ENCODE data around the gene ANK3. TPM values are rescaled to one million over a fixed set of nuclear protein-coding genes. Genes with fewer than 3 reads are reported as not detected.

ANK3 gene
- total RNA-seq, 2 donors from 2014 or later = 65.0 to 79.5 TPM

- no peak overlapping the region for H3K9ac ChIP-seq (ENCODE audit: extremely low read depth, low read length, poor library complexity, severe bottlenecking)
- no peak overlapping the region for H3K27ac ChIP-seq (ENCODE audit: low read depth, low read length)
- H3K4me3 ChIP-seq (ENCODE audit: low read length) = no peak overlapping the region
- peaks cover 3% of the 10 kb centered on the region for H3K36me3 Mint-ChIP-seq (ENCODE audit: low read depth)
- peaks cover 12% of the 10 kb centered on the region for H3K4me1 ChIP-seq (ENCODE audit: control insufficient read depth, insufficient read depth, low read length)
- H3K27me3 ChIP-seq (ENCODE audit: control insufficient read depth, insufficient read depth, low read length, poor library complexity, severe bottlenecking) = no peaks in the 10 kb centered on the region
- peaks cover 30% of the 10 kb centered on the region for H3K4me1 Mint-ChIP-seq
- no peak for TF ChIP-seq CTCF (conservative IDR thresholded peaks at IDR 0.05)
- no peaks in the 10 kb centered on the region for H3K9me3 Mint-ChIP-seq
- no peak for DNase-seq
- no peak overlapping the region for H3K4me3 Mint-ChIP-seq
- no peaks in the 10 kb centered on the region for H3K36me3 ChIP-seq (ENCODE audit: control insufficient read depth, insufficient read depth, low read length)
- H3K27me3 Mint-ChIP-seq (ENCODE audit: insufficient read depth) = no peaks in the 10 kb centered on the region
- H3K27ac Mint-ChIP-seq = no peak overlapping the region
- H3K9me3 ChIP-seq (ENCODE audit: control insufficient read depth, low read length) = no peaks in the 10 kb centered on the region
Observed at GRCh38 chr10:60125895-60126294, 263.8 kb downstream of the ANK3 start.

- Mint-ChIP-seq H3K27me3 (ENCODE audit: insufficient read depth) (no peaks in the 10 kb centered on the region), H3K9me3 (no peaks in the 10 kb centered on the region), H3K4me1 (peaks cover 19% of the 10 kb centered on the region), H3K36me3 (ENCODE audit: low read depth) (peaks cover 10% of the 10 kb centered on the region), H3K4me3 (no peak overlapping the region), H3K27ac (no peak overlapping the region)
- Histone ChIP-seq H3K27me3 (ENCODE audit: control insufficient read depth, insufficient read depth, low read length, poor library complexity, severe bottlenecking) (no peaks in the 10 kb centered on the region), H3K4me3 (ENCODE audit: low read length) (no peak overlapping the region), H3K4me1 (ENCODE audit: control insufficient read depth, insufficient read depth, low read length) (peaks cover 7% of the 10 kb centered on the region), H3K9me3 (ENCODE audit: control insufficient read depth, low read length) (no peaks in the 10 kb centered on the region), H3K36me3 (ENCODE audit: control insufficient read depth, insufficient read depth, low read length) (no peaks in the 10 kb centered on the region), H3K9ac (ENCODE audit: extremely low read depth, low read length, poor library complexity, severe bottlenecking) (no peak overlapping the region), H3K27ac (ENCODE audit: low read depth, low read length) (no peak overlapping the region)
- WGBS, 2 experiments (ENCODE audit: insufficient coverage in 1 of 2, insufficient read length in 1 of 2) = 70 to 73% methylated on average over 2 to 5 of the region's 5 CpGs
- TF ChIP-seq CTCF (conservative IDR thresholded peaks at IDR 0.05) = peak; percentile 48
- no peak for DNase-seq
Observed at GRCh38 chr10:60124536-60124935, 265.1 kb downstream of the ANK3 start.

- no peak overlapping the region for H3K27ac Mint-ChIP-seq
- no peak overlapping the region for H3K4me3 Mint-ChIP-seq
- no peaks in the 10 kb centered on the region for H3K27me3 Mint-ChIP-seq (ENCODE audit: insufficient read depth)
- Histone ChIP-seq H3K4me3 (ENCODE audit: low read length) (no peak overlapping the region), H3K9me3 (ENCODE audit: control insufficient read depth, low read length) (no peaks in the 10 kb centered on the region), H3K36me3 (ENCODE audit: control insufficient read depth, insufficient read depth, low read length) (no peaks in the 10 kb centered on the region), H3K9ac (ENCODE audit: extremely low read depth, low read length, poor library complexity, severe bottlenecking) (no peak overlapping the region), H3K27me3 (ENCODE audit: control insufficient read depth, insufficient read depth, low read length, poor library complexity, severe bottlenecking) (no peaks in the 10 kb centered on the region), H3K4me1 (ENCODE audit: control insufficient read depth, insufficient read depth, low read length) (peaks cover under 1% of the 10 kb centered on the region), H3K27ac (ENCODE audit: low read depth, low read length) (no peak overlapping the region)
- no peaks in the 10 kb centered on the region for H3K9me3 Mint-ChIP-seq
- no peak for TF ChIP-seq CTCF (conservative IDR thresholded peaks at IDR 0.05)
- WGBS, 2 experiments (ENCODE audit: insufficient coverage in 1 of 2, insufficient read length in 1 of 2) = 87% methylated on average over 2 of the region's 2 CpGs; no CpG with 5 or more reads in 1 of the 2 experiments
- H3K4me1 Mint-ChIP-seq = peaks cover 13% of the 10 kb centered on the region
- no peak for DNase-seq
- peaks cover 10% of the 10 kb centered on the region for H3K36me3 Mint-ChIP-seq (ENCODE audit: low read depth)
Observed at GRCh38 chr10:60123668-60124067, 266.0 kb downstream of the ANK3 start.
